ENCODE results near the gene SP1. TPM values are rescaled to one million over a fixed set of nuclear protein-coding genes. Genes with fewer than 3 reads are reported as not detected.

The SP1 gene
- total and polyA plus RNA-seq, 2 experiments from 2014 or later: 11.1 to 68.4 TPM

- no peak for TF ChIP-seq ZNF462 (CRISPR knock-in tag; IDR thresholded peaks at IDR 0.05)
These were observed 3.2 kb upstream of the SP1 start (continued) for GRCh38 chr12:53376747-53377146.

- H2AFZ ChIP-seq: peak overlapping the region; percentile 9
- Mint-ChIP-seq H3K4me1 (peaks cover 23% of the 10 kb centered on the region), H3K4me3 (no peak overlapping the region), H3K36me3 (ENCODE audit: low read depth) (peaks cover 25% of the 10 kb centered on the region), H3K27me3 (ENCODE audit: insufficient read depth, low read depth, poor library complexity) (peaks cover 4% of the 10 kb centered on the region), H3K27ac (peak overlapping the region; percentile 88), H3K9me3 (no peaks in the 10 kb centered on the region; the same call in 2 of the 3 replicates)
- peak overlapping the region; percentile 44; the same call in 1 of the 2 replicates for H3K4me3 ChIP-seq
- peaks cover 22% of the 10 kb centered on the region for H3K79me2 ChIP-seq (replicated peaks; ENCODE audit: insufficient read depth)
- H3K27ac ChIP-seq (ENCODE audit: low read depth): peak overlapping the region; percentile 78
- ATAC-seq (no peak), DNase-seq (ENCODE audit: low spot score) (no peak)
- H3K4me2 ChIP-seq: peak overlapping the region; percentile 48
- H3F3A ChIP-seq (replicated peaks; ENCODE audit: low read depth): 0 out of 2 replicates have a peak, but pooled peaks cover 6% of the 10 kb centered on the region
- peaks cover 11% of the 10 kb centered on the region for H3K4me1 ChIP-seq (ENCODE audit: insufficient read depth)
- no peaks in the 10 kb centered on the region for H3K27me3 ChIP-seq (ENCODE audit: insufficient read depth)
- no peaks in the 10 kb centered on the region; the same call in 1 of the 2 replicates for H4K20me1 ChIP-seq (replicated peaks; ENCODE audit: insufficient read depth)
- peaks cover 13% of the 10 kb centered on the region; the same call in 1 of the 2 replicates for H3K36me3 ChIP-seq (ENCODE audit: insufficient read depth)
- no peaks in the 10 kb centered on the region for H3K9me2 ChIP-seq (ENCODE audit: insufficient read depth)
- no peak for TF ChIP-seq ZNF331 (CRISPR knock-in tag; IDR thresholded peaks at IDR 0.05; ENCODE audit: low read depth)
- TF ChIP-seq ZNF462 (CRISPR knock-in tag; IDR thresholded peaks at IDR 0.05): no peak
- no peak for TF ChIP-seq JUNB (IDR thresholded peaks at IDR 0.05; ENCODE audit: unreplicated experiment)
- TF ChIP-seq POLR2AphosphoS5 (IDR thresholded peaks at IDR 0.05; ENCODE audit: low read depth): no peak
- TF ChIP-seq EZH2phosphoT487 (IDR thresholded peaks at IDR 0.05; ENCODE audit: unreplicated experiment): no peak
- TF ChIP-seq ZNF114 (CRISPR knock-in tag; IDR thresholded peaks at IDR 0.05): no peak
- TF ChIP-seq STAT1 (IDR thresholded peaks at IDR 0.05; ENCODE audit: unreplicated experiment): no peak
- TF ChIP-seq CREB1 (CRISPR knock-in tag; IDR thresholded peaks at IDR 0.05; ENCODE audit: low read depth): no peak
These were observed 1.8 kb upstream of the SP1 start for GRCh38 chr12:53378222-53378621.

Data from GM23338 (cell line).